Activated T-cell treated with anti-CD3 and anti-CD28 coated beads, Interleukin-2, amount 50 U/mL, for 4 hours (primary cell): ENCODE measurements around the gene FGD6. TPM values are rescaled to one million over a fixed set of nuclear protein-coding genes. Genes with fewer than 3 reads are reported as not detected.
A peak's percentile ranks its signal among the peaks of the same experiment; 100 is the strongest.

Experiments used
- ATAC-seq, 2 donors: fragments of 200-7000 bp; cut with Tn5 transposase; one replicate each; pipeline ENCODE4 v1.10.0; 2021
- DNase-seq: peaks from one replicate; pipeline ENCODE4 v3.0.0-alpha.2; 2020
- H3K27me3 Mint-ChIP-seq: one replicate; pipeline ENCODE4 v1.8.0; 2021; ENCODE audit warnings: low read depth, mixed read lengths
- H3K36me3 Mint-ChIP-seq: one replicate; pipeline ENCODE4 v1.8.0; 2022; ENCODE audit warnings: mixed read lengths; ENCODE audit not compliant: insufficient read depth
- H3K4me1 Mint-ChIP-seq: one replicate; pipeline ENCODE4 v1.8.0; 2021; ENCODE audit warnings: low read depth, mixed read lengths
- H3K4me3 Mint-ChIP-seq: one replicate; pipeline ENCODE4 v1.8.0; 2021; ENCODE audit warnings: mild to moderate bottlenecking, moderate library complexity, mixed read lengths
- H3K9me3 Mint-ChIP-seq: one replicate; pipeline ENCODE4 v1.8.0; 2021; ENCODE audit warnings: mixed read lengths
- total RNA-seq, 3 donors: library from RNA; stranded (reverse); gene quantifications; one replicate each; pipeline ENCODE4 v1.2.1, GENCODE V29; 2021

The FGD6 gene
- under 1 TPM; 0.66 to 0.82 (median 0.81) TPM for total RNA-seq

GRCh38 chr12:95217377-95218149 is at the start of gene FGD6, which contains the start of gene VEZT:
FGD6 (minus strand) TSS chr12:95217467; CDS start chr12:95217240, 227 bp downstream.
VEZT (plus strand) TSS chr12:95217807; CDS start chr12:95217851, 44 bp downstream.
- H3K36me3 Mint-ChIP-seq, result peaks cover 5% of the 10 kb centered on the region

GRCh38 chr12:95266254-95266653 is 49.0 kb upstream of the FGD6 start:
- H3K4me3 Mint-ChIP-seq, result no peak overlapping the region
- ATAC-seq (no peak), DNase-seq (no peak)
- no peaks in the 10 kb centered on the region for H3K9me3 Mint-ChIP-seq
- H3K27me3 Mint-ChIP-seq, result no peaks in the 10 kb centered on the region
- peaks cover 27% of the 10 kb centered on the region for H3K36me3 Mint-ChIP-seq
- H3K4me1 Mint-ChIP-seq, result no peaks in the 10 kb centered on the region

More at GRCh38 chr12:95217377-95218149, at the start of gene FGD6, which contains the start of gene VEZT:
- no peaks in the 10 kb centered on the region for H3K9me3 Mint-ChIP-seq
- H3K27me3 Mint-ChIP-seq, result no peaks in the 10 kb centered on the region
- peaks cover 34% of the 10 kb centered on the region for H3K4me1 Mint-ChIP-seq
- peak within 1 kb of the TSS; percentile 94 for H3K4me3 Mint-ChIP-seq
- DNase-seq (peak; percentile 95), ATAC-seq (peak; percentile 91 to 95)

DNA sequence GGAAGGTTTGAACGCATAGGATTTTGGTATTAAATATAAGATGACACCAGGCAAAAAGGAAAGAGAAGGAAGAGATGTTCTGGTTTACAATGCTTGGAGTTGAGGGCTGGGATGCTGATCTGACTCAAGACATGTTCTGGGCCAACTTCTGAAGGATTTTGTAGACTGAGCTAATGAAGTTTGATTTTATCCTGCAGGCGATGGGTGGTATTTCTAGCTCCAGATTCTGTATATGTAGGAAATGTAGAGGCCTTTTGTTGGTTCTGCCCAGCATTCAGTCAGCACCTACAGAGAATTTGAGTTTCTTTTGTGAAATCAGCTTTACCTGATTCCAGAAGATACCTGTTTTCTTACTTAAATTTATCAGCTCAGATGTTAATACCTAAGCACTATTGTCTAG is 48.5 kb upstream of the FGD6 start:
- Mint-ChIP-seq H3K4me3 (no peak overlapping the region), H3K9me3 (no peaks in the 10 kb centered on the region), H3K36me3 (peaks cover 27% of the 10 kb centered on the region), H3K4me1 (no peaks in the 10 kb centered on the region), H3K27me3 (no peaks in the 10 kb centered on the region)
- DNase-seq (no peak), ATAC-seq (no peak)

DNA sequence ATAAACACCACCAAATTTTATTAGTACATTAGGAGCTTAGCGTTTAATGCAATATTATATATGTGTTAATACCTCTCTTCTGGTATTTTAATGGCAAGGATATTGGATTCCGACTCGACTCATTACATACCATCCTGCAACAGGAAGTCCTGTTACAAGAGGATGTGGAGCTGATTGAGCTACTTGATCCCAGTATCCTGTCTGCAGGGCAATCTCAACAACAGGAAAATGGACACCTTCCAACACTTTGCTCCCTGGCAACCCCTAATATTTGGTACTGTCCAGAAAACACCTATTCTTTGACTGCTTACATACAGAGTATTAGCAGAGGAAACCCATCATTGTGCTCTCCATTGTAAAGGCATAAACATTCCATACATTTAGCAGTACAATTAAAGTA is 45.5 kb upstream of the FGD6 start:
- Mint-ChIP-seq H3K9me3 (no peaks in the 10 kb centered on the region), H3K4me1 (no peaks in the 10 kb centered on the region), H3K27me3 (no peaks in the 10 kb centered on the region), H3K36me3 (peaks cover 32% of the 10 kb centered on the region), H3K4me3 (no peak overlapping the region)
- ATAC-seq, result no peak
- DNase-seq, result no peak

DNA sequence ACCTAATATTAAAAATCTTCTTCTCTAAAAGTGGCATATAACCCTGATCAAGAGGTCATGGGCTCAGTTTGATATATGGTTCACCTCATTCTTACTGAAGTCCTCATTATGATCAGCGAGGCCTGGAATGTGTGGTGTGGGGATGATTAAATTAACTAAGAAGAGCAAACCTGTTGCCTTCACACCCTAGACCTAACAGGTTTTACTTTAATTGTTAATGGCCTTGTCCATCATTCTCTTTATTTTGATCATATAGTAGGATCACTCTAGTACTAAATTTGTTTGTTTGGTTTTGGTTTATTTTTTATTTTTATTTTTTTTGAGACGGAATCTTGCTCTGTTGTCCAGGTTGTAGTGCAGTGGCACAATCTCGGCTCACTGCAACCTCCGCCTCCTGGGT is 43.8 kb upstream of the FGD6 start:
- no peak overlapping the region for H3K4me3 Mint-ChIP-seq
- no peak for ATAC-seq
- H3K27me3 Mint-ChIP-seq, result no peaks in the 10 kb centered on the region
- H3K9me3 Mint-ChIP-seq, result no peaks in the 10 kb centered on the region
- DNase-seq, result no peak
- peaks cover 34% of the 10 kb centered on the region for H3K36me3 Mint-ChIP-seq
- no peaks in the 10 kb centered on the region for H3K4me1 Mint-ChIP-seq

GRCh38 chr12:95259368-95259767 is 42.1 kb upstream of the FGD6 start:
- no peak overlapping the region for H3K4me3 Mint-ChIP-seq

DNA sequence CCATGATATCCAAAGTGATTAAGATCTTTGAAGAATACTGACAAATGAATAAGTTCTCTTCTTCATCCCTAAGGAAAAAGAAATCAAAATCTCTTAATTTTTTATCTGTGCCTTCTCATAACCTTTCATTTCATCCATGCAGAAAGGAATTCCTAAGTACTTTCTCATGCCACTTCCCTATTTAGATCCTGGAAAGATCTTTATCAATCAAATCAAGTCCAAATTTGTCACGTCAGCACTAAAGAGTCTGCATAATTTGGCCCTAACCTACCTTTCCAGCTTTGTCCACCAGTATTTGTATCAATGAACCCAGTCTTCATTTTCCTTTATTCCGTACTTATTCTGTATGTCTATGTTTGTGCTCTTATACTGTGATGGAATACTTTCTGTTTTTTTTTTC is 41.5 kb upstream of the FGD6 start:
- Mint-ChIP-seq H3K4me3 (no peak overlapping the region), H3K36me3 (peaks cover 41% of the 10 kb centered on the region), H3K4me1 (no peaks in the 10 kb centered on the region), H3K27me3 (no peaks in the 10 kb centered on the region), H3K9me3 (no peaks in the 10 kb centered on the region)
- ATAC-seq, result no peak
- DNase-seq, result no peak

More at GRCh38 chr12:95259368-95259767, 42.1 kb upstream of the FGD6 start:
- H3K36me3 Mint-ChIP-seq, result peaks cover 41% of the 10 kb centered on the region
- ATAC-seq (no peak), DNase-seq (no peak)
- no peaks in the 10 kb centered on the region for H3K27me3 Mint-ChIP-seq
- H3K4me1 Mint-ChIP-seq, result no peaks in the 10 kb centered on the region
- no peaks in the 10 kb centered on the region for H3K9me3 Mint-ChIP-seq

- Mint-ChIP-seq H3K4me3 (no peak overlapping the region), H3K27me3 (no peaks in the 10 kb centered on the region), H3K9me3 (no peaks in the 10 kb centered on the region), H3K36me3 (peaks cover 46% of the 10 kb centered on the region), H3K4me1 (no peaks in the 10 kb centered on the region)
- ATAC-seq, result no peak
- no peak for DNase-seq
Observed at GRCh38 chr12:95258151-95258550, 40.9 kb upstream of the FGD6 start.

DNA sequence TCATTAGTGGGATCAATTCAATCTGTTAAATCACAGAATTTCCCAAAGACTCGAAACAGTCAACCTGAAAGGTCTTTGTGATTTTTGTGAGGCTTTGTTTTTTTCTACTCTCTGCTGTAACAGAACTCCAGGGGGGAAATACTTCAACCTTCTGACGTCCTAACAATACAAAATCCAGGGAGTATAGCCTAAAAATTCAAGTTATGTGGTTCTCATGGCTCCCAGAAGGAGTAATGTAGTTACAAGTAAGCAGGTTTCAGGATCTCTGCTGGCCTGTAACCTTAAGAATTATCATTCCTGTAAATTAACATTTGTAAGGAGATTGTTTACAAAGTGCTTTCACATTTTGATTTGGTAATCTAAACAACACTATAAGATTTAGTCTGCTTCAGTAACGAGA is 40.3 kb upstream of the FGD6 start:
- Mint-ChIP-seq H3K4me3 (no peak overlapping the region), H3K27me3 (no peaks in the 10 kb centered on the region), H3K9me3 (no peaks in the 10 kb centered on the region), H3K36me3 (peaks cover 44% of the 10 kb centered on the region), H3K4me1 (no peaks in the 10 kb centered on the region)
- DNase-seq (no peak), ATAC-seq (no peak)

DNA sequence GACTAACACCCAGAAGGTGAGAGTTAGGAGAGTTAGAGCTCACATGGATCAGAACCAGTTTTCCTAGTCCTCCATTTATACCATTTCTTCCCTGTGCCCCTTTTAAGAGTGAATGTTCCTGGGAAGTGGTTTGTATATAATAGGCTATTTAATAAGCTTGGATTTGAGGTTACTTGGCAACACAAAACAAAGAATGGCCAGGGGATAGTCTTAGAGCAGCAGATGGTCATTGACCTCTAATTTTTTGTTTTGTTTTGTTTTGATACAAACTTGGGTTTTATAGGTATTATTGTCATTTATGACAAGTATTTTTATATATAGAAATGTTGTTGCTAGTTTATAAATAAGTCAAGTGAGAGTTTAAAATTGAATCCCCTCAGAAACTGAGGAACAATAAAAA is 36.1 kb upstream of the FGD6 start:
- Mint-ChIP-seq H3K4me3 (no peak overlapping the region), H3K27me3 (no peaks in the 10 kb centered on the region), H3K9me3 (no peaks in the 10 kb centered on the region), H3K4me1 (peaks cover 4% of the 10 kb centered on the region), H3K36me3 (peaks cover 32% of the 10 kb centered on the region)
- no peak for DNase-seq
- no peak for ATAC-seq

GRCh38 chr12:95248604-95249360 is 31.5 kb upstream of the FGD6 start:
- peaks cover 19% of the 10 kb centered on the region for H3K36me3 Mint-ChIP-seq
- H3K4me1 Mint-ChIP-seq, result peaks cover 13% of the 10 kb centered on the region
- H3K27me3 Mint-ChIP-seq, result no peaks in the 10 kb centered on the region
- DNase-seq (no peak), ATAC-seq (no peak)
- H3K9me3 Mint-ChIP-seq, result no peaks in the 10 kb centered on the region
- H3K4me3 Mint-ChIP-seq, result no peak overlapping the region

DNA sequence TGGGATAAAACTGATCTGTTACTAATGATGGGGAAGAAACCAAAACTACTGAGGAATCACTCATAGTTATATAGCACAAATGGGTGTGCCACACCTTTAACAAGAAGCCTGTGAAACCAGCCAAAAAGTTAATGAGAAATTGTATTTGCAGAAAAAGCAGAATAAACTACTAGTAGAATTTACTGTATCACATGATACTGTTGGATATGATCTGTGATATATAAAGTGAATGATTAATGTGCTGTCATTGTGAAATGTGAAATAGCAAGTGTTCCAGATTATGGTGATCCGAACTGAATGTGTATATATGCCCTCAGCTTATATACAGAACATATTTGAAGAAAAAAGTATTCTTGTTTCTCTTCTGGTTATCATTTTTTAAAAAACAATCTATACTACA is 30.8 kb upstream of the FGD6 start:
- Mint-ChIP-seq H3K9me3 (no peaks in the 10 kb centered on the region), H3K4me3 (no peak overlapping the region), H3K36me3 (peaks cover 15% of the 10 kb centered on the region), H3K4me1 (peaks cover 13% of the 10 kb centered on the region), H3K27me3 (no peaks in the 10 kb centered on the region)
- DNase-seq (no peak), ATAC-seq (no peak)

DNA sequence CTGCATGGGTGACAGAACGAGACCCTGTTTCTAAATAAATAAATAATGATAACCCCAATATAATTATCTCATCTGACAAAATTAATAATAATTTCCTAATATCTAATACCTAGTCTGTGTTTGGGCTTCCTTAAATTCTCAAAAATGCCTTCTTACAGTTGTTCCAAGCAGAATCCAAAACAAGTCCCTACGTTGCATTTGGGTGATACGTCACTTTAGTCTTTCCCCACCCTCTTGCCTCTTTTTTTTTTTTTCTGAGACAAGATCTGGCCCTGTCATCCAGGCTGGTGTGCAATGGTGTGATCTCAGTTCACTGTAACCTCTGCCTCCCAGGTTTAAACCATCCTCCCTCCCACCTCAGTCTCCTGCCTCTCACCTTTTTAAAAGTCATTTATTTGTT is 27.1 kb upstream of the FGD6 start:
- DNase-seq, result no peak
- H3K4me3 Mint-ChIP-seq, result no peak overlapping the region

DNA sequence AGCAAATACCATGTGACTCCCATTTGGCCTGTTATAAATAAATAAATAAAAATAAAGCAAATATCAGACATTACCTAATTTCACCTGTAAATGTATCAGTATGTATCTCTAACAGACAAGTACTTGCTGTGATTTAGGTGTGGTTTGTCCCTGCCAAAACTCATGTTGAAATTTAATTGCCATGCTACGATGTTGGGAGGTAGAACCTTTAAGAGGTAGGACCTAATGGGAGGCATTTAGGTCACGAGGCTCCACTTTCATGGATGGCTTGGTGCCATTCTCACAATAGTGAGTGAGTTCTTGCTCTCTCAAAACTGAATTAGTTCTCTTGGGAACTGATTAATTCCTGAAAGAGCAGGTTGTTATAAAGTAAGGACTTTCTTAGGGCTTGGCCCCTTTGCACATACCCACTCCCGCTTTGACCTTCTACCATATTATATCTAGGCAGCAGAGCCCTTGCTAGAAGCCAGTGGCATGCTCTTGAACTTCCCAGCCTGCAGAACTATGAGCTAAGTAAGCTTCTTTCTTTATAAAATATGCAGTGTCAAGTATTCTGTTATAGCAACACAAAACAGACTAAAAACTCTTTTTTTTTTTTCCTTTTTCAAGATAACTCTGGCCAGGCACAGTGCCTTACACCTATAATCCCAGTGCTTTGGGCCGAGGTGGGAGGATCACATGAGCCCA is 26.4 kb upstream of the FGD6 start:
- peaks cover 26% of the 10 kb centered on the region for H3K4me1 Mint-ChIP-seq
- H3K4me3 Mint-ChIP-seq, result no peak overlapping the region
- no peaks in the 10 kb centered on the region for H3K27me3 Mint-ChIP-seq
- DNase-seq (no peak), ATAC-seq (no peak)
- H3K9me3 Mint-ChIP-seq, result no peaks in the 10 kb centered on the region
- H3K36me3 Mint-ChIP-seq, result peaks cover 9% of the 10 kb centered on the region

More for the DNA sequence above, 27.1 kb upstream of the FGD6 start:
- peaks cover 21% of the 10 kb centered on the region for H3K4me1 Mint-ChIP-seq
- peaks cover 9% of the 10 kb centered on the region for H3K36me3 Mint-ChIP-seq
- no peaks in the 10 kb centered on the region for H3K27me3 Mint-ChIP-seq
- H3K9me3 Mint-ChIP-seq, result no peaks in the 10 kb centered on the region
- ATAC-seq, result no peak
